Measurements from ENCODE around the gene AUTS2.

Gene AUTS2

GRCh38 chr7:69864822-69865221 is 266.5 kb downstream of the AUTS2 start:
- Histone ChIP-seq H3K36me3 (ENCODE audit: control insufficient read depth in 5 of 5, insufficient read depth in 5 of 5, low read length in 5 of 5) (no peaks in the 10 kb centered on the region), H3K9ac (ENCODE audit: low read length in 5 of 5) (no peak overlapping the region), H3K9me3 (ENCODE audit: control insufficient read depth in 5 of 5, low read length in 5 of 5) (no peaks in the 10 kb centered on the region), H3K27me3 (ENCODE audit: control insufficient read depth in 5 of 5, insufficient read depth in 4 of 5, low read length in 5 of 5) (no peaks in the 10 kb centered on the region), H3K4me3 (ENCODE audit: low read depth in 1 of 5, low read length in 5 of 5) (no peak overlapping the region), H3K4me1 (ENCODE audit: control insufficient read depth in 5 of 5, insufficient read depth in 5 of 5, low read length in 5 of 5) (peaks cover 0 to 5% (median 0%) of the 10 kb centered on the region in 5 donors), H3K27ac (ENCODE audit: low read depth, low read length) (no peak overlapping the region)

GRCh38 chr7:69868921-69869320 is 270.6 kb downstream of the AUTS2 start:
- Histone ChIP-seq H3K4me1 (ENCODE audit: control insufficient read depth in 5 of 5, insufficient read depth in 5 of 5, low read length in 5 of 5) (peaks cover 0 to 8% (median 0%) of the 10 kb centered on the region in 5 donors), H3K27me3 (ENCODE audit: control insufficient read depth in 5 of 5, insufficient read depth in 4 of 5, low read length in 5 of 5) (no peaks in the 10 kb centered on the region), H3K9ac (ENCODE audit: low read length in 5 of 5) (no peak overlapping the region), H3K27ac (ENCODE audit: low read depth, low read length) (no peak overlapping the region), H3K36me3 (ENCODE audit: control insufficient read depth in 5 of 5, insufficient read depth in 5 of 5, low read length in 5 of 5) (no peaks in the 10 kb centered on the region), H3K4me3 (ENCODE audit: low read depth in 1 of 5, low read length in 5 of 5) (no peak overlapping the region), H3K9me3 (ENCODE audit: control insufficient read depth in 5 of 5, low read length in 5 of 5) (no peaks in the 10 kb centered on the region)

GRCh38 chr7:69871213-69871885 is 273.1 kb downstream of the AUTS2 start:
- Histone ChIP-seq H3K4me1 (ENCODE audit: control insufficient read depth in 5 of 5, insufficient read depth in 5 of 5, low read length in 5 of 5) (peaks cover 0 to 5% (median 0%) of the 10 kb centered on the region in 5 donors), H3K9me3 (ENCODE audit: control insufficient read depth in 5 of 5, low read length in 5 of 5) (peaks cover 0 to 2% (median 0%) of the 10 kb centered on the region in 5 donors), H3K4me3 (ENCODE audit: low read depth in 1 of 5, low read length in 5 of 5) (no peak overlapping the region), H3K36me3 (ENCODE audit: control insufficient read depth in 5 of 5, insufficient read depth in 5 of 5, low read length in 5 of 5) (no peaks in the 10 kb centered on the region), H3K27ac (ENCODE audit: low read depth, low read length) (no peak overlapping the region), H3K9ac (ENCODE audit: low read length in 5 of 5) (no peak overlapping the region), H3K27me3 (ENCODE audit: control insufficient read depth in 5 of 5, insufficient read depth in 4 of 5, low read length in 5 of 5) (no peaks in the 10 kb centered on the region)

- no peaks in the 10 kb centered on the region for H3K36me3 ChIP-seq (ENCODE audit: control insufficient read depth in 5 of 5, insufficient read depth in 5 of 5, low read length in 5 of 5)
- no peak overlapping the region for H3K9ac ChIP-seq (ENCODE audit: low read length in 5 of 5)
- H3K4me3 ChIP-seq (ENCODE audit: low read depth in 1 of 5, low read length in 5 of 5) = no peak overlapping the region
- H3K27ac ChIP-seq (ENCODE audit: low read depth, low read length) = no peak overlapping the region
- H3K4me1 ChIP-seq (ENCODE audit: control insufficient read depth in 5 of 5, insufficient read depth in 5 of 5, low read length in 5 of 5) = peaks cover 0 to 5% (median 0%) of the 10 kb centered on the region in 5 donors
- H3K27me3 ChIP-seq (ENCODE audit: control insufficient read depth in 5 of 5, insufficient read depth in 4 of 5, low read length in 5 of 5) = no peaks in the 10 kb centered on the region
- peaks cover 0 to 2% (median 0%) of the 10 kb centered on the region in 5 donors for H3K9me3 ChIP-seq (ENCODE audit: control insufficient read depth in 5 of 5, low read length in 5 of 5)
These were observed 273.8 kb downstream of the AUTS2 start for GRCh38 chr7:69871886-69872569.

GRCh38 chr7:69873512-69873911 is 275.2 kb downstream of the AUTS2 start:
- Histone ChIP-seq H3K27ac (ENCODE audit: low read depth, low read length) (no peak overlapping the region), H3K4me3 (ENCODE audit: low read depth in 1 of 5, low read length in 5 of 5) (no peak overlapping the region), H3K36me3 (ENCODE audit: control insufficient read depth in 5 of 5, insufficient read depth in 5 of 5, low read length in 5 of 5) (no peaks in the 10 kb centered on the region), H3K27me3 (ENCODE audit: control insufficient read depth in 5 of 5, insufficient read depth in 4 of 5, low read length in 5 of 5) (no peaks in the 10 kb centered on the region), H3K9ac (ENCODE audit: low read length in 5 of 5) (no peak overlapping the region), H3K4me1 (ENCODE audit: control insufficient read depth in 5 of 5, insufficient read depth in 5 of 5, low read length in 5 of 5) (peaks cover 0 to 6% (median 4%) of the 10 kb centered on the region in 5 donors), H3K9me3 (ENCODE audit: control insufficient read depth in 5 of 5, low read length in 5 of 5) (peaks cover 0 to 2% (median 0%) of the 10 kb centered on the region in 5 donors)

GRCh38 chr7:69878015-69878414 is 279.7 kb downstream of the AUTS2 start:
- H3K4me1 ChIP-seq (ENCODE audit: control insufficient read depth in 5 of 5, insufficient read depth in 5 of 5, low read length in 5 of 5) = peaks cover 0 to 6% (median 0%) of the 10 kb centered on the region in 5 donors
- no peak overlapping the region for H3K27ac ChIP-seq (ENCODE audit: low read depth, low read length)
- peaks cover 0 to 2% (median 0%) of the 10 kb centered on the region in 5 donors for H3K9me3 ChIP-seq (ENCODE audit: control insufficient read depth in 5 of 5, low read length in 5 of 5)
- H3K36me3 ChIP-seq (ENCODE audit: control insufficient read depth in 5 of 5, insufficient read depth in 5 of 5, low read length in 5 of 5) = peaks cover 0 to 2% (median 0%) of the 10 kb centered on the region in 5 donors
- H3K4me3 ChIP-seq (ENCODE audit: low read depth in 1 of 5, low read length in 5 of 5) = no peak overlapping the region
- H3K9ac ChIP-seq (ENCODE audit: low read length in 5 of 5) = no peak overlapping the region
- no peaks in the 10 kb centered on the region for H3K27me3 ChIP-seq (ENCODE audit: control insufficient read depth in 5 of 5, insufficient read depth in 4 of 5, low read length in 5 of 5)

- Histone ChIP-seq H3K9ac (ENCODE audit: low read length in 5 of 5) (no peak overlapping the region), H3K9me3 (ENCODE audit: control insufficient read depth in 5 of 5, low read length in 5 of 5) (peaks cover 0 to 2% (median 0%) of the 10 kb centered on the region in 5 donors), H3K4me1 (ENCODE audit: control insufficient read depth in 5 of 5, insufficient read depth in 5 of 5, low read length in 5 of 5) (peaks cover 0 to 6% (median 0%) of the 10 kb centered on the region in 5 donors), H3K36me3 (ENCODE audit: control insufficient read depth in 5 of 5, insufficient read depth in 5 of 5, low read length in 5 of 5) (peaks cover 0 to 2% (median 0%) of the 10 kb centered on the region in 5 donors), H3K27ac (ENCODE audit: low read depth, low read length) (no peak overlapping the region), H3K4me3 (ENCODE audit: low read depth in 1 of 5, low read length in 5 of 5) (no peak overlapping the region), H3K27me3 (ENCODE audit: control insufficient read depth in 5 of 5, insufficient read depth in 4 of 5, low read length in 5 of 5) (no peaks in the 10 kb centered on the region)
These were observed 280.3 kb downstream of the AUTS2 start for GRCh38 chr7:69878591-69878990.

- Histone ChIP-seq H3K27me3 (ENCODE audit: control insufficient read depth in 5 of 5, insufficient read depth in 4 of 5, low read length in 5 of 5) (no peaks in the 10 kb centered on the region), H3K9me3 (ENCODE audit: control insufficient read depth in 5 of 5, low read length in 5 of 5) (no peaks in the 10 kb centered on the region), H3K9ac (ENCODE audit: low read length in 5 of 5) (no peak overlapping the region), H3K27ac (ENCODE audit: low read depth, low read length) (no peak overlapping the region), H3K36me3 (ENCODE audit: control insufficient read depth in 5 of 5, insufficient read depth in 5 of 5, low read length in 5 of 5) (peaks cover 0 to 2% (median 0%) of the 10 kb centered on the region in 5 donors), H3K4me3 (ENCODE audit: low read depth in 1 of 5, low read length in 5 of 5) (no peak overlapping the region), H3K4me1 (ENCODE audit: control insufficient read depth in 5 of 5, insufficient read depth in 5 of 5, low read length in 5 of 5) (peaks cover 0 to 6% (median 0%) of the 10 kb centered on the region in 5 donors)
These were observed 281.7 kb downstream of the AUTS2 start for GRCh38 chr7:69879989-69880388.

- peaks cover 0 to 6% (median 5%) of the 10 kb centered on the region in 5 donors for H3K4me1 ChIP-seq (ENCODE audit: control insufficient read depth in 5 of 5, insufficient read depth in 5 of 5, low read length in 5 of 5)
- no peak overlapping the region for H3K4me3 ChIP-seq (ENCODE audit: low read depth in 1 of 5, low read length in 5 of 5)
- H3K9ac ChIP-seq (ENCODE audit: low read length in 5 of 5) = no peak overlapping the region
- H3K27me3 ChIP-seq (ENCODE audit: control insufficient read depth in 5 of 5, insufficient read depth in 4 of 5, low read length in 5 of 5) = no peaks in the 10 kb centered on the region
- peaks cover 0 to 2% (median 0%) of the 10 kb centered on the region in 5 donors for H3K36me3 ChIP-seq (ENCODE audit: control insufficient read depth in 5 of 5, insufficient read depth in 5 of 5, low read length in 5 of 5)
- no peaks in the 10 kb centered on the region for H3K9me3 ChIP-seq (ENCODE audit: control insufficient read depth in 5 of 5, low read length in 5 of 5)
- no peak overlapping the region for H3K27ac ChIP-seq (ENCODE audit: low read depth, low read length)
These were observed 282.6 kb downstream of the AUTS2 start for GRCh38 chr7:69880840-69881239.

GRCh38 chr7:69882269-69882668 is 284.0 kb downstream of the AUTS2 start:
- Histone ChIP-seq H3K4me3 (ENCODE audit: low read depth in 1 of 5, low read length in 5 of 5) (no peak overlapping the region), H3K4me1 (ENCODE audit: control insufficient read depth in 5 of 5, insufficient read depth in 5 of 5, low read length in 5 of 5) (peaks cover 0 to 6% (median 5%) of the 10 kb centered on the region in 5 donors), H3K27me3 (ENCODE audit: control insufficient read depth in 5 of 5, insufficient read depth in 4 of 5, low read length in 5 of 5) (no peaks in the 10 kb centered on the region), H3K27ac (ENCODE audit: low read depth, low read length) (no peak overlapping the region), H3K9ac (ENCODE audit: low read length in 5 of 5) (no peak overlapping the region), H3K9me3 (ENCODE audit: control insufficient read depth in 5 of 5, low read length in 5 of 5) (no peaks in the 10 kb centered on the region), H3K36me3 (ENCODE audit: control insufficient read depth in 5 of 5, insufficient read depth in 5 of 5, low read length in 5 of 5) (peaks cover 0 to 2% (median 0%) of the 10 kb centered on the region in 5 donors)
